A673 (cell line): ENCODE data around the gene ADSL. TPM values are rescaled to one million over a fixed set of nuclear protein-coding genes. Genes with fewer than 3 reads are reported as not detected.

Experiments used
- BruUV-seq: library from RNA; stranded (reverse); fragments of 400-500 nt; replicated peaks from 2 replicates; lab custom pipeline; 2021; lab: Mats Ljungman, UMichigan
- CTCF ChIA-PET: fragments of 300-600 bp; sonication (Branson Sonifier 250); formaldehyde crosslinking; loops from one replicate; lab custom pipeline; 2022; ENCODE audit warnings: antibody characterized with exemption; lab: Charles Lee
- POLR2A ChIA-PET: fragments of 300-600 bp; sonication (Branson Sonifier 250); formaldehyde crosslinking; loops from one replicate; lab custom pipeline; 2022; ENCODE audit warnings: antibody characterized with exemption; ENCODE audit not compliant: low non-redundant PET; lab: Charles Lee
- DNase-seq: peaks from one replicate; pipeline ENCODE4 v3.0.0-alpha.2; 2015; ENCODE audit warnings: low spot score
- H3K27ac ChIP-seq: fragments of 200-600 bp; sonication (generic); 2 replicates; pipeline ENCODE4 v1.5.1; 2016; ENCODE audit warnings: mixed run types, low read depth, mild to moderate bottlenecking, mixed read lengths, antibody characterized with exemption, low read length; ENCODE audit not compliant: poor library complexity, severe bottlenecking
- H3K27me3 ChIP-seq: fragments of 200-600 bp; sonication (generic); replicated peaks from 2 replicates; pipeline ENCODE4 v1.6.1; 2017; ENCODE audit warnings: mixed run types, low read depth, mild to moderate bottlenecking, mixed read lengths, antibody characterized with exemption, low read length; ENCODE audit not compliant: insufficient read depth, poor library complexity
- H3K36me3 ChIP-seq: fragments of 200-600 bp; sonication (generic); 2 replicates; pipeline ENCODE4 v1.6.1; 2016; ENCODE audit warnings: mixed run types, mild to moderate bottlenecking, mixed read lengths, antibody characterized with exemption, low read length; ENCODE audit not compliant: insufficient read depth, poor library complexity, severe bottlenecking
- H3K4me1 ChIP-seq: fragments of 200-600 bp; sonication (generic); 2 replicates; pipeline ENCODE4 v1.6.1; 2017; ENCODE audit warnings: mixed run types, mild to moderate bottlenecking, mixed read lengths, antibody characterized with exemption, low read length; ENCODE audit not compliant: insufficient read depth, poor library complexity, severe bottlenecking
- H3K4me3 ChIP-seq: fragments of 200-600 bp; sonication (generic); 2 replicates; pipeline ENCODE4 v1.5.1; 2016; ENCODE audit warnings: low read depth, mixed run types, mild to moderate bottlenecking, mixed read lengths, low read length; ENCODE audit not compliant: poor library complexity, severe bottlenecking
- H3K9me3 ChIP-seq: fragments of 200-600 bp; sonication (generic); 2 replicates; pipeline ENCODE4 v1.6.1; 2016; ENCODE audit warnings: mixed run types, low read depth, mild to moderate bottlenecking, mixed read lengths, antibody characterized with exemption, low read length; ENCODE audit not compliant: poor library complexity, severe bottlenecking
- EZH2 ChIP-seq: fragments of 200-600 bp; sonication (generic); IDR thresholded peaks from 2 replicates; pipeline ENCODE4 v1.6.1; 2017; ENCODE audit warnings: borderline replicate concordance, low read depth, mild to moderate bottlenecking, mixed read lengths, antibody characterized with exemption, low read length; ENCODE audit not compliant: poor library complexity, severe bottlenecking
- intact Hi-C: fragments of 100-400 bp; cut with micrococcal nuclease; formaldehyde crosslinking; loops from one replicate; pipeline ENCODE4 v1.10.0; 2022; ENCODE audit not compliant: unreplicated experiment
- total RNA-seq: library from RNA; stranded (reverse); gene quantifications from 2 replicates; pipeline ENCODE4 v1.2.3, GENCODE V29; 2021
- TF ChIP-seq, protein P1 (sequence below): fragments of 300-800, 200-600 bp; sonication (generic); conservative IDR thresholded peaks from 2 replicates; pipeline ENCODE4 v1.5.1; 2017; ENCODE audit warnings: low read depth, mild to moderate bottlenecking, antibody characterized with exemption, low read length, moderate library complexity, mixed read lengths

Gene ADSL
- total RNA-seq, 1 experiment from 2014 or later = 133 TPM

DNA sequence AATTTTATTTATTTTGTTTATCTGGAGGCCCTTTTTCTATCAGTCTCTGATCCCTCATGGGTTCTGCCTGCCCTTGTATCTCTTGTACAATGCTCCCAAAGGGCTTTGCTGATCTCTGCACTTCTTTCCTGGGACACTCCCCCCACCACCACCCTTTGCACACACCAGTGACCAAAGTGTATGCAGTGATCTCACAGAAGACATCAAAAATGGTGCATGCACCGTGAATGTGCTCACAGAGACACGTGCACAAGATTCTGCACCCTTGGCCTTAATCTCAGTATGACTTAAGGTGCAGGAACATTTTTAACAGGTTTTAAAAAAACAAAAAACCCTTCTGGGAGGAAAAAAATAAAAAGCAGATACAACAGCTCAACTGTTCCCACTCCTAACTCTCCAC is 12.2 kb upstream of the ADSL start:
- H3K4me3 ChIP-seq = no peak overlapping the region
- no peaks in the 10 kb centered on the region for H3K36me3 ChIP-seq
- TF ChIP-seq, protein P1, sequence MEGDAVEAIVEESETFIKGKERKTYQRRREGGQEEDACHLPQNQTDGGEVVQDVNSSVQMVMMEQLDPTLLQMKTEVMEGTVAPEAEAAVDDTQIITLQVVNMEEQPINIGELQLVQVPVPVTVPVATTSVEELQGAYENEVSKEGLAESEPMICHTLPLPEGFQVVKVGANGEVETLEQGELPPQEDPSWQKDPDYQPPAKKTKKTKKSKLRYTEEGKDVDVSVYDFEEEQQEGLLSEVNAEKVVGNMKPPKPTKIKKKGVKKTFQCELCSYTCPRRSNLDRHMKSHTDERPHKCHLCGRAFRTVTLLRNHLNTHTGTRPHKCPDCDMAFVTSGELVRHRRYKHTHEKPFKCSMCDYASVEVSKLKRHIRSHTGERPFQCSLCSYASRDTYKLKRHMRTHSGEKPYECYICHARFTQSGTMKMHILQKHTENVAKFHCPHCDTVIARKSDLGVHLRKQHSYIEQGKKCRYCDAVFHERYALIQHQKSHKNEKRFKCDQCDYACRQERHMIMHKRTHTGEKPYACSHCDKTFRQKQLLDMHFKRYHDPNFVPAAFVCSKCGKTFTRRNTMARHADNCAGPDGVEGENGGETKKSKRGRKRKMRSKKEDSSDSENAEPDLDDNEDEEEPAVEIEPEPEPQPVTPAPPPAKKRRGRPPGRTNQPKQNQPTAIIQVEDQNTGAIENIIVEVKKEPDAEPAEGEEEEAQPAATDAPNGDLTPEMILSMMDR = no peak
- TF ChIP-seq EZH2 = no peak
- peaks cover 29% of the 10 kb centered on the region for H3K4me1 ChIP-seq
- H3K9me3 ChIP-seq = no peaks in the 10 kb centered on the region
- no TSS peak for BruUV-seq
- DNase-seq = no peak
- intact Hi-C loops = no loop called here
- H3K27me3 ChIP-seq = no peaks in the 10 kb centered on the region
- CTCF ChIA-PET = interaction anchor here (0.6 kb wide), 1 partner anchor 12 kb away, joined by 5 read pairs; no protein-coding TSS in a partner anchor
- POLR2A ChIA-PET = no interaction called here
- no peak overlapping the region for H3K27ac ChIP-seq

DNA sequence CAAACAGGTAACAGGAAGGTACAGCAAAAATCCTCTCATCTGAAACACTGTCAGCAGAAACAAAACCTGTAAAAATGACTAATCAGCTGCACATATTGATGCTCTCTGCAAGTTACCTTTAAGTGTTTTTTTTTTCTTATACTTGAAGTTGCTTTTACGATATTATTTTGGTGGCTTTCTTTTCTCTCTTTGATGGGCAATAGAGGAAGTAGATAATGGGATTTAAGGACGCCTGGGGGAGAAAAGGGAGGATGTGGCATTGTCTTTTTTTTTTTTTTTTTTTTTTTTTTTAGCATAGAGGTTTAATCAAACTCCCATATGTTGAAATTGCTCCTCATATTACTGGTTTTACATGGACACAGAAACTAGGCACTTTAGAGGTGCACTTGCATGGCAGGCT is 11.4 kb upstream of the ADSL start:
- DNase-seq = peak; percentile 75
- H3K27ac ChIP-seq = no peak overlapping the region
- BruUV-seq = no TSS peak
- intact Hi-C loops = no loop called here
- POLR2A ChIA-PET = no interaction called here
- no peak overlapping the region for H3K4me3 ChIP-seq
- no peaks in the 10 kb centered on the region for H3K9me3 ChIP-seq
- H3K4me1 ChIP-seq = peaks cover 29% of the 10 kb centered on the region
- CTCF ChIA-PET = no interaction called here
- H3K36me3 ChIP-seq = no peaks in the 10 kb centered on the region
- TF ChIP-seq, protein P1 = no peak
- TF ChIP-seq EZH2 = no peak
- H3K27me3 ChIP-seq = no peaks in the 10 kb centered on the region

- Histone ChIP-seq H3K27ac (peak overlapping the region; percentile 24), H3K36me3 (no peaks in the 10 kb centered on the region), H3K4me1 (peaks cover 29% of the 10 kb centered on the region), H3K4me3 (no peak overlapping the region), H3K9me3 (no peaks in the 10 kb centered on the region), H3K27me3 (no peaks in the 10 kb centered on the region)
- intact Hi-C loops = no loop called here
- TF ChIP-seq EZH2 = no peak
- TF ChIP-seq, protein P1 = no peak
- peak; percentile 24 for DNase-seq
- ChIA-PET CTCF (no interaction called here), POLR2A (no interaction called here)
- no TSS peak for BruUV-seq
These were observed 10.9 kb upstream of the ADSL start for GRCh38 chr22:40335358-40335757.
